A673 (cell line): ENCODE measurements around the gene GOLGA3. TPM values are rescaled to one million over a fixed set of nuclear protein-coding genes. Genes with fewer than 3 reads are reported as not detected.
A peak's percentile ranks its signal among the peaks of the same experiment; 100 is the strongest.

Experiments
- BruUV-seq: library from RNA; stranded (reverse); fragments of 400-500 nt; replicated peaks from 2 replicates; lab custom pipeline; 2021; lab: Mats Ljungman, UMichigan
- CTCF ChIA-PET: fragments of 300-600 bp; sonication (Branson Sonifier 250); formaldehyde crosslinking; loops from one replicate; lab custom pipeline; 2022; ENCODE audit warnings: antibody characterized with exemption; lab: Charles Lee
- POLR2A ChIA-PET: fragments of 300-600 bp; sonication (Branson Sonifier 250); formaldehyde crosslinking; loops from one replicate; lab custom pipeline; 2022; ENCODE audit warnings: antibody characterized with exemption; ENCODE audit not compliant: low non-redundant PET; lab: Charles Lee
- DNase-seq: peaks from one replicate; pipeline ENCODE4 v3.0.0-alpha.2; 2015; ENCODE audit warnings: low spot score
- H3K27ac ChIP-seq: fragments of 200-600 bp; sonication (generic); 2 replicates; pipeline ENCODE4 v1.5.1; 2016; ENCODE audit warnings: mixed run types, low read depth, mild to moderate bottlenecking, mixed read lengths, antibody characterized with exemption, low read length; ENCODE audit not compliant: poor library complexity, severe bottlenecking
- H3K27me3 ChIP-seq: fragments of 200-600 bp; sonication (generic); replicated peaks from 2 replicates; pipeline ENCODE4 v1.6.1; 2017; ENCODE audit warnings: mixed run types, low read depth, mild to moderate bottlenecking, mixed read lengths, antibody characterized with exemption, low read length; ENCODE audit not compliant: insufficient read depth, poor library complexity
- H3K36me3 ChIP-seq: fragments of 200-600 bp; sonication (generic); 2 replicates; pipeline ENCODE4 v1.6.1; 2016; ENCODE audit warnings: mixed run types, mild to moderate bottlenecking, mixed read lengths, antibody characterized with exemption, low read length; ENCODE audit not compliant: insufficient read depth, poor library complexity, severe bottlenecking
- H3K4me1 ChIP-seq: fragments of 200-600 bp; sonication (generic); 2 replicates; pipeline ENCODE4 v1.6.1; 2017; ENCODE audit warnings: mixed run types, mild to moderate bottlenecking, mixed read lengths, antibody characterized with exemption, low read length; ENCODE audit not compliant: insufficient read depth, poor library complexity, severe bottlenecking
- H3K4me3 ChIP-seq: fragments of 200-600 bp; sonication (generic); 2 replicates; pipeline ENCODE4 v1.5.1; 2016; ENCODE audit warnings: low read depth, mixed run types, mild to moderate bottlenecking, mixed read lengths, low read length; ENCODE audit not compliant: poor library complexity, severe bottlenecking
- H3K9me3 ChIP-seq: fragments of 200-600 bp; sonication (generic); 2 replicates; pipeline ENCODE4 v1.6.1; 2016; ENCODE audit warnings: mixed run types, low read depth, mild to moderate bottlenecking, mixed read lengths, antibody characterized with exemption, low read length; ENCODE audit not compliant: poor library complexity, severe bottlenecking
- EZH2 ChIP-seq: fragments of 200-600 bp; sonication (generic); IDR thresholded peaks from 2 replicates; pipeline ENCODE4 v1.6.1; 2017; ENCODE audit warnings: borderline replicate concordance, low read depth, mild to moderate bottlenecking, mixed read lengths, antibody characterized with exemption, low read length; ENCODE audit not compliant: poor library complexity, severe bottlenecking
- intact Hi-C: fragments of 100-400 bp; cut with micrococcal nuclease; formaldehyde crosslinking; loops from one replicate; pipeline ENCODE4 v1.10.0; 2022; ENCODE audit not compliant: unreplicated experiment
- total RNA-seq: library from RNA; stranded (reverse); gene quantifications from 2 replicates; pipeline ENCODE4 v1.2.3, GENCODE V29; 2021
- TF ChIP-seq, protein P1 (sequence below): fragments of 300-800, 200-600 bp; sonication (generic); conservative IDR thresholded peaks from 2 replicates; pipeline ENCODE4 v1.5.1; 2017; ENCODE audit warnings: low read depth, mild to moderate bottlenecking, antibody characterized with exemption, low read length, moderate library complexity, mixed read lengths

The GOLGA3 gene
- total RNA-seq, 1 experiment from 2014 or later = 58.4 TPM

DNA sequence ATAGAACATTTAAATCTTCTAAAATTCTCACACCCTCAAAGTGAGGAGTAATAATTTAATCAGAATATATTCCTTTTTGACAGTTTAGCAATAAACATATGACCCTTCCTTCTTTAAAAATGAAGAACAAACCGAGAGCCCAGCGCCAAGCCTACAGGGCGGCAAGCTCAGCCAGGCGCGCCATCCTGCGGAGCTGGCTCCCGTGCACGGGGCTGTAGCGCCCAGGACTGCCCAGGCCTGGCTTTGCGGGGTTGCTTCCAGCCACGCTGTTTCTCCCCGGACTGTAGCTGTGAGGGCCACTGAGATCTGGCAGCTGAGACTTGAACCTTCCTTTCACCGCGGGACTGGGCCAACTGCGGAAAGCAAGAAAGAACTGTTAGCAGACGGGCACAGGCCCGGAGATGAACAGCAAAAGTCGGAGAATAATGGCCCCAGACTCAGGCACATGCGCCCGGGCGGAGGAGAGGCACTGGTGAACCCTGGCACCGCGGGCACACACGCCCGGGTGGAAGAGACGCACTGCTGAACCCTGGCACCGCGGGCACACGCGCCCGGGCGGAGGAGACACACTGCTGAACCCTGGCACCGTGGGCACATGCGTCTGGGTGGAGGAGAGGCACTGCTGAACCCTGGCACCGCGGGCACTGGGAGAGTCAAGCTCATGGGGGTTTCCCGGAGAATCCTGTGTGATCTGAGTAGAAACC is 101.4 kb downstream of the GOLGA3 start:
- peaks cover 81% of the 10 kb centered on the region for H3K36me3 ChIP-seq
- ChIA-PET CTCF (no interaction called here), POLR2A (no interaction called here)
- H3K4me1 ChIP-seq = peaks cover 7% of the 10 kb centered on the region
- no peaks in the 10 kb centered on the region for H3K27me3 ChIP-seq
- no peak overlapping the region for H3K4me3 ChIP-seq
- H3K27ac ChIP-seq = no peak overlapping the region
- TF ChIP-seq, protein P1, sequence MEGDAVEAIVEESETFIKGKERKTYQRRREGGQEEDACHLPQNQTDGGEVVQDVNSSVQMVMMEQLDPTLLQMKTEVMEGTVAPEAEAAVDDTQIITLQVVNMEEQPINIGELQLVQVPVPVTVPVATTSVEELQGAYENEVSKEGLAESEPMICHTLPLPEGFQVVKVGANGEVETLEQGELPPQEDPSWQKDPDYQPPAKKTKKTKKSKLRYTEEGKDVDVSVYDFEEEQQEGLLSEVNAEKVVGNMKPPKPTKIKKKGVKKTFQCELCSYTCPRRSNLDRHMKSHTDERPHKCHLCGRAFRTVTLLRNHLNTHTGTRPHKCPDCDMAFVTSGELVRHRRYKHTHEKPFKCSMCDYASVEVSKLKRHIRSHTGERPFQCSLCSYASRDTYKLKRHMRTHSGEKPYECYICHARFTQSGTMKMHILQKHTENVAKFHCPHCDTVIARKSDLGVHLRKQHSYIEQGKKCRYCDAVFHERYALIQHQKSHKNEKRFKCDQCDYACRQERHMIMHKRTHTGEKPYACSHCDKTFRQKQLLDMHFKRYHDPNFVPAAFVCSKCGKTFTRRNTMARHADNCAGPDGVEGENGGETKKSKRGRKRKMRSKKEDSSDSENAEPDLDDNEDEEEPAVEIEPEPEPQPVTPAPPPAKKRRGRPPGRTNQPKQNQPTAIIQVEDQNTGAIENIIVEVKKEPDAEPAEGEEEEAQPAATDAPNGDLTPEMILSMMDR = no peak
- no peak for TF ChIP-seq EZH2
- intact Hi-C loops = no loop called here
- no peaks in the 10 kb centered on the region for H3K9me3 ChIP-seq
- DNase-seq = no peak
- BruUV-seq = no TSS peak

DNA sequence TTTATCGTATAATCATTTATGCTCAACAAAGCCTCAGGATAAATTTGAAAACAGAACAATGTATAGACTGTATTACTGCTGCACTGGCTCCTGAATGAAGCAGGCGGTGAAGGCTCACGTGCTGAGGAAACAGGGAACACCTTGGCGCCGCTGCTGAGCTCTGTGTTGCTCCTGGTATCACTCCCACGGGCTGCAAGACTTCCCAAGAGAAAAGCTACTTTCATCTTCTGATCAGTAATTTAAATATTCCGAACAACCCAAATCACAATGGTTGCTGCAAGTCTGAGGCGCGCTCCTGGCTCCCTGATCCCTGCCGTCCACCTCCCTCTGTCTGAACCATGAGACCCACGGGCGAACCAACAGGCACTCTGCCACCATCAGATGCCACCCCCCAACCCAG is 102.3 kb downstream of the GOLGA3 start:
- Histone ChIP-seq H3K27ac (no peak overlapping the region), H3K36me3 (peaks cover 81% of the 10 kb centered on the region), H3K9me3 (no peaks in the 10 kb centered on the region), H3K4me1 (peaks cover 7% of the 10 kb centered on the region), H3K27me3 (no peaks in the 10 kb centered on the region), H3K4me3 (no peak overlapping the region)
- DNase-seq = no peak
- ChIA-PET POLR2A (no interaction called here), CTCF (no interaction called here)
- TF ChIP-seq, protein P1 = no peak
- TF ChIP-seq EZH2 = no peak
- no TSS peak for BruUV-seq
- intact Hi-C loops = no loop called here

DNA sequence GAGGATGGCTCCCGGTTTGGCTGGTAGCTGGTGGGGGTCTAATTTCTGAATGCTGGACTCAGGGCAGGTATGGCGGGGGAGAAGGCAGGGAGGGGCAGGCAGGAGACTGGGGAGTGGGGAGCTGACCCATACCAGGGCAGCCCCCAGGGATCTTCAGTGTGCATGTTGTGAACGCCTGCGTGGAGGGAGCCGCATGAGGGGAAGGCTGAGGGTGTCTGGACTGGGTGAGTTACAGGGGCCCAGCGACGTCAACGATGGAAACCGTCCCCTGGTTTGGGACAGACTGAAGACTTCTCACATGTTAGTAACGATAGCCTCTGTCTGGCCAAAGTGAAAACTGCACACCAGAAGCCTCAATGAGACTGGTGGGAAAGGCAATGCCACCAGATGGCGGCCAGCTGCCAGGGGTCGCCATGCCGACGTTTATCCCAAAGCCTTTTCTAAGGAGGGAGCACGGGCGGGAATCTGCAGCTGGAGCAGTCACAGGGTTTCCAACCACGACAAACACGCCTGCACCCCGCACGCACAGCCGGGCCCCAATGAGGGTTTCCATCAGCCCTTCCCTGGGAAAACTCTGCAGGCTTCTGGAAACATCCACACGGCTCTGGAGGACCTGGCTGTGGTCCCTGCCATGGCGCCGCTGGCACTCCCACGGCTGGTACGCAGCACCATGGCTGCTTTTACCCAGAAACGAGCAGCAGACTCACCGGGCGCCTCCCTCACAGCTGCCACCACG is 104.0 kb downstream of the GOLGA3 start:
- CTCF ChIA-PET = no interaction called here
- Histone ChIP-seq H3K27ac (peak overlapping the region; percentile 22), H3K9me3 (no peaks in the 10 kb centered on the region), H3K36me3 (peaks cover 82% of the 10 kb centered on the region), H3K27me3 (no peaks in the 10 kb centered on the region), H3K4me1 (no peaks in the 10 kb centered on the region), H3K4me3 (no peak overlapping the region)
- BruUV-seq = no TSS peak
- POLR2A ChIA-PET = no interaction called here
- intact Hi-C loops = no loop called here
- no peak for DNase-seq
- TF ChIP-seq, protein P1 = no peak
- no peak for TF ChIP-seq EZH2
